Transverse colon (tissue), 4 donors: ENCODE measurements around the gene KCNH1. TPM values are rescaled to one million over a fixed set of nuclear protein-coding genes. Genes with fewer than 3 reads are reported as not detected.

Experiments used
- DNase-seq: peaks from one replicate; pipeline ENCODE4 v3.0.0-alpha.2; 2019
- H3K27ac ChIP-seq, 4 donors: fragments of 200-600 bp; sonication (generic); 2 replicates each; pipeline ENCODE4 v1.5.1; 2016 to 2018; ENCODE audit warnings: inconsistent platforms in 4 of 4
- H3K27me3 ChIP-seq: fragments of 200-600 bp; sonication (generic); 2 replicates; pipeline ENCODE4 v1.5.1; 2017; ENCODE audit warnings: inconsistent platforms
- H3K36me3 ChIP-seq, 4 donors: fragments of 200-600 bp; sonication (generic); 2 replicates each; pipeline ENCODE4 v1.5.1; 2017 to 2019; ENCODE audit warnings: inconsistent platforms in 4 of 4
- H3K4me1 ChIP-seq, 4 donors: fragments of 200-600 bp; sonication (generic); 2 replicates each; pipeline ENCODE4 v1.5.1; 2017 to 2020; ENCODE audit warnings: inconsistent platforms in 4 of 4
- H3K4me3 ChIP-seq, 4 donors: fragments of 200-600 bp; sonication (generic); 1 replicate in 1 of 4; 2 replicates in 3 of 4; pipeline versions ENCODE4 v1.5.1 to v1.6.1; 2017 to 2019; ENCODE audit warnings: inconsistent platforms in 4 of 4
- H3K9me3 ChIP-seq, 2 donors: fragments of 200-600 bp; sonication (generic); 2 replicates each; pipeline ENCODE4 v1.5.1; 2017 to 2019; ENCODE audit warnings: inconsistent platforms in 2 of 2
- CTCF ChIP-seq, 5 experiments: fragments of 200-600 bp in 3 of 5; fragments of 450-650 bp in 2 of 5; sonication (generic) in 3 of 5; IDR thresholded peaks; 1 replicate in 2 of 5; 2 replicates in 3 of 5; pipeline ENCODE4 v1.5.1; 2016 to 2017; ENCODE audit warnings: antibody characterized with exemption in 5 of 5, inconsistent platforms in 3 of 5, mild to moderate bottlenecking in 2 of 5, moderate library complexity in 1 of 5
- EP300 ChIP-seq: sonication (generic); formaldehyde crosslinking; IDR thresholded peaks from one replicate; pipeline ENCODE4 v1.6.1; 2017; ENCODE audit warnings: antibody characterized with exemption, low read depth
- POLR2A ChIP-seq: fragments of 450-650 bp; IDR thresholded peaks from one replicate; pipeline ENCODE4 v1.6.1; 2016; ENCODE audit warnings: antibody characterized with exemption, mild to moderate bottlenecking, moderate library complexity
- POLR2AphosphoS5 ChIP-seq, 3 donors: sonication (generic); formaldehyde crosslinking; IDR thresholded peaks; one replicate each; pipeline ENCODE4 v1.6.1; 2016; ENCODE audit warnings: antibody characterized with exemption in 3 of 3
- WGBS, 2 donors: methylation state at CpG; one replicate each; pipeline ENCODE4 v1.1.5; 2018; ENCODE audit warnings: low coverage in 1 of 2; 5-methylcytosine and 5-hydroxymethylcytosine counted together
- in situ Hi-C, 4 donors: fragments of 200-750 bp; cut with MboI; loops; one replicate each; pipeline versions ENCODE4 v1.15.0 to v1.15.1; 2017; ENCODE audit warnings: low sequenced_read_pairs in 3 of 4, low pct_ligation_motif_present in 1 of 4, low pct_unique_long_range_greater_than_20kb in 1 of 4
- intact Hi-C: fragments of 100-400 bp; cut with DNase I; formaldehyde crosslinking; loops from one replicate; pipeline ENCODE4 v1.15.1; 2023; ENCODE audit warnings: low total_unique reads
- total RNA-seq, 4 donors: library from RNA; depleted of rRNA; stranded (reverse); fragments of >200 nt; gene quantifications; one replicate each; pipeline ENCODE4 v1.1.0, GENCODE V29; 2016

The KCNH1 gene
- total RNA-seq, 4 donors from 2014 or later = 0.55 to 9.4 (median 2.2) TPM

- in situ Hi-C loops = no loop called here
- Histone ChIP-seq H3K4me3 (no peak overlapping the region), H3K27me3 (no peaks in the 10 kb centered on the region), H3K4me1 (no peaks in the 10 kb centered on the region), H3K27ac (no peak overlapping the region), H3K36me3 (no peaks in the 10 kb centered on the region), H3K9me3 (no peaks in the 10 kb centered on the region)
- intact Hi-C loops = no loop called here
- TF ChIP-seq EP300 (no peak), CTCF (IDR thresholded peaks at IDR 0.05) (no peak), POLR2A (no peak), POLR2AphosphoS5 (IDR thresholded peaks at IDR 0.05) (no peak)
- DNase-seq = no peak
- WGBS, 2 donors = 56 to 68% methylated on average over 3 of the region's 3 CpGs
Observed at GRCh38 chr1:210776712-210777111, 357.2 kb downstream of the KCNH1 start.

- WGBS, 2 donors = 70 to 95% methylated on average over 4 to 6 of the region's 6 CpGs
- H3K4me1 ChIP-seq = no peaks in the 10 kb centered on the region
- no peaks in the 10 kb centered on the region for H3K36me3 ChIP-seq
- no peaks in the 10 kb centered on the region for H3K9me3 ChIP-seq
- intact Hi-C loops (no loop called here), in situ Hi-C loops (no loop called here)
- TF ChIP-seq POLR2A (no peak), EP300 (no peak), CTCF (IDR thresholded peaks at IDR 0.05) (no peak), POLR2AphosphoS5 (IDR thresholded peaks at IDR 0.05) (no peak)
- no peak overlapping the region for H3K27ac ChIP-seq
- H3K4me3 ChIP-seq = no peak overlapping the region
- DNase-seq = no peak
- no peaks in the 10 kb centered on the region for H3K27me3 ChIP-seq
Observed at GRCh38 chr1:210775289-210775688, 358.7 kb downstream of the KCNH1 start.

- Histone ChIP-seq H3K4me3 (no peak overlapping the region), H3K36me3 (no peaks in the 10 kb centered on the region), H3K9me3 (no peaks in the 10 kb centered on the region), H3K27ac (no peak overlapping the region), H3K27me3 (no peaks in the 10 kb centered on the region), H3K4me1 (no peaks in the 10 kb centered on the region)
- 71% methylated on average over 2 of the region's 2 CpGs for WGBS, 2 donors
- in situ Hi-C loops (no loop called here), intact Hi-C loops (no loop called here)
- TF ChIP-seq CTCF (IDR thresholded peaks at IDR 0.05) (no peak), POLR2A (no peak), EP300 (no peak), POLR2AphosphoS5 (IDR thresholded peaks at IDR 0.05) (no peak)
- DNase-seq = no peak
Observed at GRCh38 chr1:210773450-210773849, 360.5 kb downstream of the KCNH1 start.

- intact Hi-C loops (no loop called here), in situ Hi-C loops (no loop called here)
- DNase-seq = no peak
- TF ChIP-seq POLR2AphosphoS5 (IDR thresholded peaks at IDR 0.05) (no peak), EP300 (no peak), POLR2A (no peak)
- Histone ChIP-seq H3K27me3 (no peaks in the 10 kb centered on the region), H3K36me3 (no peaks in the 10 kb centered on the region), H3K9me3 (no peaks in the 10 kb centered on the region), H3K27ac (no peak overlapping the region), H3K4me3 (no peak overlapping the region), H3K4me1 (no peaks in the 10 kb centered on the region)
- WGBS, 2 donors = 78 to 81% methylated on average over 3 to 5 of the region's 5 CpGs
Observed at GRCh38 chr1:210771131-210771530, 362.8 kb downstream of the KCNH1 start.

GRCh38 chr1:210770396-210770984, 363.5 kb downstream of the KCNH1 start:
- in situ Hi-C loops = no loop called here
- DNase-seq = no peak
- Histone ChIP-seq H3K4me3 (no peak overlapping the region), H3K4me1 (no peaks in the 10 kb centered on the region), H3K27me3 (no peaks in the 10 kb centered on the region), H3K36me3 (no peaks in the 10 kb centered on the region), H3K27ac (no peak overlapping the region), H3K9me3 (no peaks in the 10 kb centered on the region)
- 81 to 86% methylated on average over 3 to 9 of the region's 9 CpGs for WGBS, 2 donors
- TF ChIP-seq POLR2A (no peak), EP300 (no peak), CTCF (IDR thresholded peaks at IDR 0.05) (no peak), POLR2AphosphoS5 (IDR thresholded peaks at IDR 0.05) (no peak)
- intact Hi-C loops = no loop called here
